OCI-LY3 (cell line): ENCODE measurements around the gene TESK1.

ENCODE experiments used
- EZH2phosphoT487 ChIP-seq: fragments of 200-600 bp; shearing (Covaris generic); IDR thresholded peaks from 2 replicates; pipeline ENCODE4 v1.6.1; 2018; ENCODE audit warnings: antibody characterized with exemption, mixed run types, low read depth
- TF ChIP-seq, protein P1 (sequence below): fragments of 200-600, 300-600 bp; sonication (generic); IDR thresholded peaks from 2 replicates; pipeline ENCODE4 v1.5.1; 2014; ENCODE audit warnings: antibody characterized with exemption, low read length, low read depth

DNA sequence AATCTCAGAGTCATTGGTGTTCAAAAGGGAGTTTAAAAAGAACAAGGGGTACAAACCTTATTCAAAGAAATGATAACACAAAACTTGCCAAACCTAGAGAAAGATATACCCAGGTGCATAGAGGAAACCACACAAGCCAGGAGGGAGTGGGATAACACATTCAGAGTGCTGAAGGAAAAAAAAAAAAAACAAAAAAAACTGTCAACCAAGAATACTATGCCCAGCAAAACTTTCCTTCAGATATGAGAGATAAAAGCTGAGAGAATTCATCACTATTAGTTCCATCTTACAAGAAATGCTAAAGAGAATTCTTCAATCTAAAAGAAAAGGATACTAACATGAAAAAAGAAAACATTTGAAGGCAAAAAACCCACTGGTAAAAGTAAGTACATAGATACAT is 11.5 kb upstream of the TESK1 start:
- TF ChIP-seq, protein P1, sequence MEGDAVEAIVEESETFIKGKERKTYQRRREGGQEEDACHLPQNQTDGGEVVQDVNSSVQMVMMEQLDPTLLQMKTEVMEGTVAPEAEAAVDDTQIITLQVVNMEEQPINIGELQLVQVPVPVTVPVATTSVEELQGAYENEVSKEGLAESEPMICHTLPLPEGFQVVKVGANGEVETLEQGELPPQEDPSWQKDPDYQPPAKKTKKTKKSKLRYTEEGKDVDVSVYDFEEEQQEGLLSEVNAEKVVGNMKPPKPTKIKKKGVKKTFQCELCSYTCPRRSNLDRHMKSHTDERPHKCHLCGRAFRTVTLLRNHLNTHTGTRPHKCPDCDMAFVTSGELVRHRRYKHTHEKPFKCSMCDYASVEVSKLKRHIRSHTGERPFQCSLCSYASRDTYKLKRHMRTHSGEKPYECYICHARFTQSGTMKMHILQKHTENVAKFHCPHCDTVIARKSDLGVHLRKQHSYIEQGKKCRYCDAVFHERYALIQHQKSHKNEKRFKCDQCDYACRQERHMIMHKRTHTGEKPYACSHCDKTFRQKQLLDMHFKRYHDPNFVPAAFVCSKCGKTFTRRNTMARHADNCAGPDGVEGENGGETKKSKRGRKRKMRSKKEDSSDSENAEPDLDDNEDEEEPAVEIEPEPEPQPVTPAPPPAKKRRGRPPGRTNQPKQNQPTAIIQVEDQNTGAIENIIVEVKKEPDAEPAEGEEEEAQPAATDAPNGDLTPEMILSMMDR = no peak
- no peak for TF ChIP-seq EZH2phosphoT487
